GM21528 (cell line): ENCODE results near the gene HAND1.

ENCODE experiments used
- ATAC-seq: cut with Tn5 transposase; IDR thresholded peaks from one replicate; pipeline ENCODE4 v1.9.1; 2021; ENCODE audit warnings: mild to moderate bottlenecking, moderate library complexity; ENCODE audit not compliant: unreplicated experiment, low FRiP score

The HAND1 gene

GRCh38 chr5:154479944-154480750 is 2.1 kb upstream of the HAND1 start:
- ATAC-seq, result no peak

- no peak for ATAC-seq
Observed at GRCh38 chr5:154479160-154479943, 1.3 kb upstream of the HAND1 start.

GRCh38 chr5:154478752-154479159 is 729 bp upstream of the HAND1 start:
- no peak for ATAC-seq

- no peak for ATAC-seq
Observed at GRCh38 chr5:154477382-154478223, 424 bp downstream of the HAND1 start.

- ATAC-seq, result no peak
Observed at GRCh38 chr5:154476354-154477205, 1.4 kb downstream of the HAND1 start.

GRCh38 chr5:154475591-154476353 is 2.3 kb downstream of the HAND1 start:
- no peak for ATAC-seq

- no peak for ATAC-seq
Observed at GRCh38 chr5:154474396-154475334, 3.4 kb downstream of the HAND1 start.

GRCh38 chr5:154473581-154474283 is 4.3 kb downstream of the HAND1 start:
- ATAC-seq, result no peak

- ATAC-seq, result no peak
Observed at GRCh38 chr5:154472871-154473580, 5.0 kb downstream of the HAND1 start.

GRCh38 chr5:154470947-154471870 is 6.8 kb downstream of the HAND1 start:
- ATAC-seq, result no peak

GRCh38 chr5:154470137-154470536 is 7.9 kb downstream of the HAND1 start:
- no peak for ATAC-seq

GRCh38 chr5:154467655-154468354 is 10.2 kb downstream of the HAND1 start:
- peak; percentile 84 for ATAC-seq

GRCh38 chr5:154466671-154467070 is 11.4 kb downstream of the HAND1 start:
- no peak for ATAC-seq

GRCh38 chr5:154466147-154466546 is 11.9 kb downstream of the HAND1 start:
- no peak for ATAC-seq

GRCh38 chr5:154465169-154465568 is 12.9 kb downstream of the HAND1 start:
- no peak for ATAC-seq
